ENCODE results near the gene CORT. TPM values are rescaled to one million over a fixed set of nuclear protein-coding genes. Genes with fewer than 3 reads are reported as not detected.
A peak's percentile ranks its signal among the peaks of the same experiment; 100 is the strongest.

The CORT gene
- polyA plus RNA-seq, 1 donor (not counting 4 experiments of a cell fraction or from before 2014, with no cell fraction given) = 0.17 TPM

DNA sequence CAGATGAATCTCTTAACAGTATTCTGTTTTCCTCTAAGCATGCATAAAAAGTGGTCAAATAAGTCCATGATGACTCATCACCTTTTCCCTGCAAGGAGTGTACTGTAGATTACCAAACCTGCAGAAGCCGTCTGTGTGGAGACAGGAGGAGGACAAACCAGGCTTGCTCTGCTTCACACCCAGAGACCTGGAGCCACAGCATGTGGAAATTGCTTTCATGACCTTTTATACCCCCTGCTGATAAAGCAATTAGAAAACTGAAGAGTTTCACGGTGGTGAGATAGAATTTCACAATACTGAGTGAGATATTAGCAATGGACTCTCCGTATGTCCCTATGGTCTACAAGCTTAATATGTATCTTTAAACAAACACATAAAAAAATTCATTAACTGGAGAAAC lies 9.4 kb downstream of the CORT start:
- H3K4me1 ChIP-seq (ENCODE audit: control insufficient read depth, extremely low read depth, insufficient read depth, low read length) = peaks cover 37% of the 10 kb centered on the region
- H3K27ac ChIP-seq (ENCODE audit: control insufficient read depth, insufficient read depth, low read length) = peak overlapping the region; percentile 77
- H3K4me3 ChIP-seq (ENCODE audit: control insufficient read depth in 2 of 3, extremely low read depth in 1 of 3, insufficient read depth in 2 of 3, low read depth in 1 of 3, low read length in 3 of 3) = no peak overlapping the region
- H3K79me2 ChIP-seq (ENCODE audit: control insufficient read depth, insufficient read depth, low read length) = no peaks in the 10 kb centered on the region
- H3K9me1 ChIP-seq (ENCODE audit: control insufficient read depth, extremely low read depth, insufficient read depth, low read length) = no peaks in the 10 kb centered on the region
- H2AFZ ChIP-seq (ENCODE audit: control insufficient read depth, low read length) = no peak overlapping the region
- peaks cover 11 to 16% of the 10 kb centered on the region in 2 experiments for H3K36me3 ChIP-seq (ENCODE audit: control insufficient read depth in 2 of 2, extremely low read depth in 1 of 2, insufficient read depth in 2 of 2, low read length in 2 of 2)
- FAIRE-seq = peak; percentile 95
- TF ChIP-seq, protein P1, sequence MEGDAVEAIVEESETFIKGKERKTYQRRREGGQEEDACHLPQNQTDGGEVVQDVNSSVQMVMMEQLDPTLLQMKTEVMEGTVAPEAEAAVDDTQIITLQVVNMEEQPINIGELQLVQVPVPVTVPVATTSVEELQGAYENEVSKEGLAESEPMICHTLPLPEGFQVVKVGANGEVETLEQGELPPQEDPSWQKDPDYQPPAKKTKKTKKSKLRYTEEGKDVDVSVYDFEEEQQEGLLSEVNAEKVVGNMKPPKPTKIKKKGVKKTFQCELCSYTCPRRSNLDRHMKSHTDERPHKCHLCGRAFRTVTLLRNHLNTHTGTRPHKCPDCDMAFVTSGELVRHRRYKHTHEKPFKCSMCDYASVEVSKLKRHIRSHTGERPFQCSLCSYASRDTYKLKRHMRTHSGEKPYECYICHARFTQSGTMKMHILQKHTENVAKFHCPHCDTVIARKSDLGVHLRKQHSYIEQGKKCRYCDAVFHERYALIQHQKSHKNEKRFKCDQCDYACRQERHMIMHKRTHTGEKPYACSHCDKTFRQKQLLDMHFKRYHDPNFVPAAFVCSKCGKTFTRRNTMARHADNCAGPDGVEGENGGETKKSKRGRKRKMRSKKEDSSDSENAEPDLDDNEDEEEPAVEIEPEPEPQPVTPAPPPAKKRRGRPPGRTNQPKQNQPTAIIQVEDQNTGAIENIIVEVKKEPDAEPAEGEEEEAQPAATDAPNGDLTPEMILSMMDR (optimal IDR thresholded peaks at IDR 0.05 in 1 of 3, IDR thresholded peaks at IDR 0.05 in 1 of 3, conservative IDR thresholded peaks at IDR 0.05 in 1 of 3; ENCODE audit: extremely low read depth in 1 of 3, insufficient read depth in 2 of 3, low read length in 3 of 3) = no peak
- TF ChIP-seq EZH2 (IDR thresholded peaks at IDR 0.05; ENCODE audit: low read length) = no peak
- dilution Hi-C loops (cut with MboI; ENCODE audit: extremely low pct_ligation_motif_present, low sequenced_read_pairs) = no loop called here
- H3K9ac ChIP-seq (ENCODE audit: control insufficient read depth, extremely low read depth, insufficient read depth, low read length) = no peak overlapping the region
- no peaks in the 10 kb centered on the region for H3K27me3 ChIP-seq (ENCODE audit: control insufficient read depth, extremely low read depth, insufficient read depth, low read length)
- H3K4me2 ChIP-seq (ENCODE audit: control insufficient read depth, extremely low read depth, insufficient read depth, low read depth, low read length) = no peak overlapping the region
- no peaks in the 10 kb centered on the region for H3K9me3 ChIP-seq (ENCODE audit: control insufficient read depth, low read depth, low read length)
- peaks cover 2% of the 10 kb centered on the region for H4K20me1 ChIP-seq (ENCODE audit: control insufficient read depth, extremely low read depth, insufficient read depth, low read length)
- peak; percentile 59 for DNase-seq (ENCODE audit: low read depth, low spot score)

DNA sequence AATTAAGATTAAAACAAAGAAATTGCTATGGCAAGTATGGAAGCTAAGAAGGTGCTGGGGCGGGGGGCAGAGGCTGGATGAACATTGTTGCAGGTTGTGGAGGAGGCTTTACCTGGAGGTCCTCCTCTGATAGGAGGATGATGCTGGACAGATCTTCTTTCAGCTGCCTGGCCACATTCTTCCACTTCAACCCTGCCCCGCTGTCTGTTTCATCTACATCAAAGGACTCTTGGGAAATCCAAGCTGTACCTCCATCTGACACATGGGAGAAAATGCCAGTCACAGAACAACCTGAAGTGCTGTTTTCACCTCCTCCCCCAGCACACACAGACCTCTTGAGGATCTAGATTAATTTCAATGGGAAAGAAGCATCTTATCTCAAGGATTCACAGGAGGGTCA lies 17.2 kb downstream of the CORT start:
- Histone ChIP-seq H3K4me2 (ENCODE audit: control insufficient read depth, extremely low read depth, insufficient read depth, low read depth, low read length) (no peak overlapping the region), H4K20me1 (ENCODE audit: control insufficient read depth, extremely low read depth, insufficient read depth, low read length) (no peaks in the 10 kb centered on the region), H3K4me1 (ENCODE audit: control insufficient read depth, extremely low read depth, insufficient read depth, low read length) (peaks cover 9% of the 10 kb centered on the region), H3K9me1 (ENCODE audit: control insufficient read depth, extremely low read depth, insufficient read depth, low read length) (no peaks in the 10 kb centered on the region), H3K27me3 (ENCODE audit: control insufficient read depth, extremely low read depth, insufficient read depth, low read length) (no peaks in the 10 kb centered on the region), H3K9ac (ENCODE audit: control insufficient read depth, extremely low read depth, insufficient read depth, low read length) (no peak overlapping the region), H2AFZ (ENCODE audit: control insufficient read depth, low read length) (no peak overlapping the region), H3K27ac (ENCODE audit: control insufficient read depth, insufficient read depth, low read length) (no peak overlapping the region), H3K9me3 (ENCODE audit: control insufficient read depth, low read depth, low read length) (no peaks in the 10 kb centered on the region), H3K79me2 (ENCODE audit: control insufficient read depth, insufficient read depth, low read length) (peaks cover 15% of the 10 kb centered on the region), H3K36me3 (ENCODE audit: control insufficient read depth in 2 of 2, extremely low read depth in 1 of 2, insufficient read depth in 2 of 2, low read length in 2 of 2) (peaks cover 21 to 24% of the 10 kb centered on the region in 2 experiments), H3K4me3 (ENCODE audit: control insufficient read depth in 2 of 3, extremely low read depth in 1 of 3, insufficient read depth in 2 of 3, low read depth in 1 of 3, low read length in 3 of 3) (no peak overlapping the region)
- DNase-seq (ENCODE audit: low read depth, low spot score) = no peak
- dilution Hi-C loops (cut with MboI; ENCODE audit: extremely low pct_ligation_motif_present, low sequenced_read_pairs) = no loop called here
- TF ChIP-seq EZH2 (IDR thresholded peaks at IDR 0.05; ENCODE audit: low read length) = no peak
- TF ChIP-seq, protein P1 (optimal IDR thresholded peaks at IDR 0.05 in 1 of 3, IDR thresholded peaks at IDR 0.05 in 1 of 3, conservative IDR thresholded peaks at IDR 0.05 in 1 of 3; ENCODE audit: extremely low read depth in 1 of 3, insufficient read depth in 2 of 3, low read length in 3 of 3) = no peak
- FAIRE-seq = no peak

All from keratinocyte (primary cell).